GM23338 (cell line): Measurements from ENCODE around the gene COA8. TPM values are rescaled to one million over a fixed set of nuclear protein-coding genes. Genes with fewer than 3 reads are reported as not detected.

Source experiments
- ATAC-seq: fragments of 200-7000 bp; cut with Tn5 transposase; 3 replicates; pipeline ENCODE4 v1.9.1; 2020
- DNase-seq: peaks from one replicate; pipeline ENCODE4 v3.0.0-alpha.2; 2015; ENCODE audit warnings: low spot score
- H2AFZ ChIP-seq: fragments of 200-600 bp; sonication (generic); 2 replicates; pipeline ENCODE4 v1.8.0; 2016; ENCODE audit warnings: antibody characterized with exemption, mild to moderate bottlenecking, moderate library complexity
- H3F3A ChIP-seq: fragments of 200-600 bp; sonication (generic); replicated peaks from 2 replicates; pipeline ENCODE4 v1.8.0; 2017; ENCODE audit warnings: antibody characterized with exemption, mixed run types, low read depth
- H3K27ac ChIP-seq: fragments of 200-600 bp; sonication (generic); 2 replicates; pipeline ENCODE4 v1.6.1; 2016; ENCODE audit warnings: low read depth
- H3K27me3 ChIP-seq: fragments of 200-600 bp; sonication (generic); 2 replicates; pipeline ENCODE4 v1.8.0; 2016; ENCODE audit warnings: mild to moderate bottlenecking, mixed run types, moderate library complexity; ENCODE audit not compliant: insufficient read depth
- H3K36me3 ChIP-seq: fragments of 200-600 bp; sonication (generic); 2 replicates; pipeline ENCODE4 v1.8.0; 2016; ENCODE audit warnings: mild to moderate bottlenecking; ENCODE audit not compliant: insufficient read depth
- H3K4me1 ChIP-seq: fragments of 200-600 bp; sonication (generic); 2 replicates; pipeline ENCODE4 v1.8.0; 2016; ENCODE audit warnings: mild to moderate bottlenecking, moderate library complexity; ENCODE audit not compliant: insufficient read depth
- H3K4me2 ChIP-seq: fragments of 200-600 bp; sonication (generic); 2 replicates; pipeline ENCODE4 v1.7.1; 2017; ENCODE audit warnings: mixed run types
- H3K4me3 ChIP-seq: fragments of 200-600 bp; sonication (generic); 2 replicates; pipeline ENCODE4 v1.6.1; 2016; ENCODE audit warnings: mixed run types
- H3K79me2 ChIP-seq: fragments of 200-600 bp; sonication (generic); replicated peaks from 2 replicates; pipeline ENCODE4 v1.8.0; 2017; ENCODE audit warnings: mild to moderate bottlenecking; ENCODE audit not compliant: insufficient read depth
- H3K9me2 ChIP-seq: fragments of 200-600 bp; sonication (generic); 2 replicates; pipeline ENCODE4 v1.8.0; 2017; ENCODE audit not compliant: insufficient read depth
- H4K20me1 ChIP-seq: fragments of 200-600 bp; sonication (generic); replicated peaks from 2 replicates; pipeline ENCODE4 v1.8.0; 2017; ENCODE audit warnings: mild to moderate bottlenecking; ENCODE audit not compliant: insufficient read depth
- H3K27ac Mint-ChIP-seq: 2 replicates; pipeline ENCODE4 v1.8.0; 2020; ENCODE audit warnings: inconsistent platforms, mild to moderate bottlenecking, moderate library complexity, mixed read lengths
- H3K27me3 Mint-ChIP-seq: 3 replicates; pipeline ENCODE4 v1.8.0; 2022; ENCODE audit warnings: low read depth, mild to moderate bottlenecking, moderate library complexity, mixed read lengths, inconsistent platforms; ENCODE audit not compliant: insufficient read depth, poor library complexity
- H3K36me3 Mint-ChIP-seq: 3 replicates; pipeline ENCODE4 v1.8.0; 2021; ENCODE audit warnings: low read depth, mild to moderate bottlenecking, inconsistent platforms, moderate library complexity, mixed read lengths
- H3K4me1 Mint-ChIP-seq: 3 replicates; pipeline ENCODE4 v1.8.0; 2020; ENCODE audit warnings: mild to moderate bottlenecking, inconsistent platforms, mixed read lengths
- H3K4me3 Mint-ChIP-seq: 3 replicates; pipeline ENCODE4 v1.8.0; 2021; ENCODE audit warnings: moderate library complexity, mild to moderate bottlenecking, inconsistent platforms, mixed read lengths
- H3K9me3 Mint-ChIP-seq: 3 replicates; pipeline ENCODE4 v1.8.0; 2020; ENCODE audit warnings: moderate library complexity, mild to moderate bottlenecking, inconsistent platforms, mixed read lengths
- CREB1 ChIP-seq: fragments of 250-450 bp; sonication (Bioruptor Pico); IDR thresholded peaks from 2 replicates; pipeline ENCODE4 v1.5.0; 2020; ENCODE audit warnings: low read depth, mild to moderate bottlenecking, moderate library complexity
- ETS1 ChIP-seq: IDR thresholded peaks from 2 replicates; pipeline ENCODE4 v1.6.1; 2016; ENCODE audit warnings: antibody characterized with exemption
- JUNB ChIP-seq: IDR thresholded peaks from one replicate; pipeline ENCODE4 v1.6.1; 2016; ENCODE audit warnings: antibody characterized with exemption; ENCODE audit not compliant: unreplicated experiment
- NANOG ChIP-seq: IDR thresholded peaks from 2 replicates; pipeline ENCODE4 v1.6.1; 2016; ENCODE audit warnings: antibody characterized with exemption, borderline replicate concordance
- STAT1 ChIP-seq: IDR thresholded peaks from one replicate; pipeline ENCODE4 v1.6.1; 2016; ENCODE audit warnings: antibody characterized with exemption; ENCODE audit not compliant: unreplicated experiment
- polyA plus RNA-seq: library from polyadenylated mRNA; unstranded; fragments of >200 nt; fragmentation: Nextera tagmentation; extraction: Ambion mirVana; gene quantifications from 2 replicates; pipeline ENCODE4 v1.2.1, GENCODE V29; 2016
- total RNA-seq: library from RNA; depleted of rRNA; stranded (reverse); fragments of >200 nt; shearing (Covaris generic); gene quantifications from 2 replicates; pipeline ENCODE4 v1.2.3, GENCODE V29; 2014
- TF ChIP-seq, protein P1 (sequence below): fragments of 250-450 bp; sonication (Bioruptor Pico); IDR thresholded peaks from 2 replicates; pipeline ENCODE4 v1.5.0; 2020; ENCODE audit warnings: mild to moderate bottlenecking, moderate library complexity

Gene COA8
- total and polyA plus RNA-seq, 2 experiments from 2014 or later, result 61.3 to 130 TPM

GRCh38 chr14:103550451-103551337 lies 12.1 kb upstream of the COA8 start (continued):
- TF ChIP-seq, protein P1, sequence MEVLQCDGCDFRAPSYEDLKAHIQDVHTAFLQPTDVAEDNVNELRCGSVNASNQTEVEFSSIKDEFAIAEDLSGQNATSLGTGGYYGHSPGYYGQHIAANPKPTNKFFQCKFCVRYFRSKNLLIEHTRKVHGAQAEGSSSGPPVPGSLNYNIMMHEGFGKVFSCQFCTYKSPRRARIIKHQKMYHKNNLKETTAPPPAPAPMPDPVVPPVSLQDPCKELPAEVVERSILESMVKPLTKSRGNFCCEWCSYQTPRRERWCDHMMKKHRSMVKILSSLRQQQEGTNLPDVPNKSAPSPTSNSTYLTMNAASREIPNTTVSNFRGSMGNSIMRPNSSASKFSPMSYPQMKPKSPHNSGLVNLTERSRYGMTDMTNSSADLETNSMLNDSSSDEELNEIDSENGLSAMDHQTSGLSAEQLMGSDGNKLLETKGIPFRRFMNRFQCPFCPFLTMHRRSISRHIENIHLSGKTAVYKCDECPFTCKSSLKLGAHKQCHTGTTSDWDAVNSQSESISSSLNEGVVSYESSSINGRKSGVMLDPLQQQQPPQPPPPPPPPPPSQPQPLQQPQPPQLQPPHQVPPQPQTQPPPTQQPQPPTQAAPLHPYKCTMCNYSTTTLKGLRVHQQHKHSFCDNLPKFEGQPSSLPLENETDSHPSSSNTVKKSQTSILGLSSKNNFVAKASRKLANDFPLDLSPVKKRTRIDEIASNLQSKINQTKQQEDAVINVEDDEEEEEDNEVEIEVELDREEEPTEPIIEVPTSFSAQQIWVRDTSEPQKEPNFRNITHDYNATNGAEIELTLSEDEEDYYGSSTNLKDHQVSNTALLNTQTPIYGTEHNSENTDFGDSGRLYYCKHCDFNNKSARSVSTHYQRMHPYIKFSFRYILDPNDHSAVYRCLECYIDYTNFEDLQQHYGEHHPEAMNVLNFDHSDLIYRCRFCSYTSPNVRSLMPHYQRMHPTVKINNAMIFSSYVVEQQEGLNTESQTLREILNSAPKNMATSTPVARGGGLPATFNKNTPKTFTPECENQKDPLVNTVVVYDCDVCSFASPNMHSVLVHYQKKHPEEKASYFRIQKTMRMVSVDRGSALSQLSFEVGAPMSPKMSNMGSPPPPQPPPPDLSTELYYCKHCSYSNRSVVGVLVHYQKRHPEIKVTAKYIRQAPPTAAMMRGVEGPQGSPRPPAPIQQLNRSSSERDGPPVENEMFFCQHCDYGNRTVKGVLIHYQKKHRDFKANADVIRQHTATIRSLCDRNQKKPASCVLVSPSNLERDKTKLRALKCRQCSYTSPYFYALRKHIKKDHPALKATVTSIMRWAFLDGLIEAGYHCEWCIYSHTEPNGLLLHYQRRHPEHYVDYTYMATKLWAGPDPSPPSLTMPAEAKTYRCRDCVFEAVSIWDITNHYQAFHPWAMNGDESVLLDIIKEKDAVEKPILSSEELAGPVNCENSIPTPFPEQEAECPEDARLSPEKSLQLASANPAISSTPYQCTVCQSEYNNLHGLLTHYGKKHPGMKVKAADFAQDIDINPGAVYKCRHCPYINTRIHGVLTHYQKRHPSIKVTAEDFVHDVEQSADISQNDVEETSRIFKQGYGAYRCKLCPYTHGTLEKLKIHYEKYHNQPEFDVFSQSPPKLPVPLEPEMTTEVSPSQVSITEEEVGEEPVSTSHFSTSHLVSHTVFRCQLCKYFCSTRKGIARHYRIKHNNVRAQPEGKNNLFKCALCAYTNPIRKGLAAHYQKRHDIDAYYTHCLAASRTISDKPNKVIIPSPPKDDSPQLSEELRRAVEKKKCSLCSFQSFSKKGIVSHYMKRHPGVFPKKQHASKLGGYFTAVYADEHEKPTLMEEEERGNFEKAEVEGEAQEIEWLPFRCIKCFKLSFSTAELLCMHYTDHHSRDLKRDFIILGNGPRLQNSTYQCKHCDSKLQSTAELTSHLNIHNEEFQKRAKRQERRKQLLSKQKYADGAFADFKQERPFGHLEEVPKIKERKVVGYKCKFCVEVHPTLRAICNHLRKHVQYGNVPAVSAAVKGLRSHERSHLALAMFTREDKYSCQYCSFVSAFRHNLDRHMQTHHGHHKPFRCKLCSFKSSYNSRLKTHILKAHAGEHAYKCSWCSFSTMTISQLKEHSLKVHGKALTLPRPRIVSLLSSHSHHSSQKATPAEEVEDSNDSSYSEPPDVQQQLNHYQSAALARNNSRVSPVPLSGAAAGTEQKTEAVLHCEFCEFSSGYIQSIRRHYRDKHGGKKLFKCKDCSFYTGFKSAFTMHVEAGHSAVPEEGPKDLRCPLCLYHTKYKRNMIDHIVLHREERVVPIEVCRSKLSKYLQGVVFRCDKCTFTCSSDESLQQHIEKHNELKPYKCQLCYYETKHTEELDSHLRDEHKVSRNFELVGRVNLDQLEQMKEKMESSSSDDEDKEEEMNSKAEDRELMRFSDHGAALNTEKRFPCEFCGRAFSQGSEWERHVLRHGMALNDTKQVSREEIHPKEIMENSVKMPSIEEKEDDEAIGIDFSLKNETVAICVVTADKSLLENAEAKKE (CRISPR knock-in tag), result no peak
- TF ChIP-seq STAT1 (no peak), ETS1 (no peak), NANOG (no peak)

DNA sequence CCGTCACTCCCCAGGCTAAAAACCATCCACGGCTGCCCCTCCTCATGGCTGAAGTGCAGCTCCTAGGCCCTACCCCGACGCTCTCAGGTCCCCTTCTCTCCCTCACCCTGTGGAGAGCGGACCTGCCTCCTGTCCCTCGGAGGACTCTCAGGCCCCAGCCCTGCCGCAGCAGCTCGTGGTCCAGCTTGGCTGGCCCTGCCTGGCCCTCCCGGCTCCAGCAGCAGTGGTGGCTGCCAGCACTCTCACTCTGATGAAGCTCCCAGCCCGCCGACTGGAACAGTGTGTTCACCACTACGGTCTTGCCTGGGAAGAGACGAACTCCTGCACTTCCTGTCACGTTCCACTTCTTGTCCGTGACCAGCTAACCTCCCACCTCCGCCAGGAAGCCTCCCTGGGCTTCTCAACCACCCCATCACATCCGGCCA lies 11.4 kb upstream of the COA8 start:
- no peaks in the 10 kb centered on the region for H3K79me2 ChIP-seq
- H3K9me3 Mint-ChIP-seq, result no peaks in the 10 kb centered on the region
- peaks cover 6% of the 10 kb centered on the region for H3K27me3 Mint-ChIP-seq
- H3K27ac ChIP-seq, result no peak overlapping the region
- no peaks in the 10 kb centered on the region for H3K36me3 ChIP-seq
- no peaks in the 10 kb centered on the region for H3K9me2 ChIP-seq
- H3K4me1 Mint-ChIP-seq, result peaks cover 5% of the 10 kb centered on the region; the same call in 1 of the 3 replicates
- H3K4me2 ChIP-seq, result no peak overlapping the region
- no peak for ATAC-seq
- no peaks in the 10 kb centered on the region for H3K4me1 ChIP-seq
- no peaks in the 10 kb centered on the region for H3F3A ChIP-seq
- H3K4me3 ChIP-seq, result no peak overlapping the region
- H3K27ac Mint-ChIP-seq, result peak overlapping the region; percentile 80; the same call in 1 of the 2 replicates
- H2AFZ ChIP-seq, result no peak overlapping the region
- no peaks in the 10 kb centered on the region; the same call in 2 of the 3 replicates for H3K36me3 Mint-ChIP-seq
- DNase-seq, result no peak
- H4K20me1 ChIP-seq, result no peaks in the 10 kb centered on the region
- no peak overlapping the region for H3K4me3 Mint-ChIP-seq
- H3K27me3 ChIP-seq, result no peaks in the 10 kb centered on the region
- TF ChIP-seq CREB1 (CRISPR knock-in tag), result no peak
- no peak for TF ChIP-seq JUNB
- TF ChIP-seq ETS1, result no peak
- no peak for TF ChIP-seq NANOG
